HG03103 (cell line): ENCODE measurements around the gene FBLN7.
"Not testable (repeated sequence)": the region's sequence is repeated elsewhere in the genome, so short reads cannot be mapped to it uniquely, and the experiment has no call there.

ENCODE experiments used
- ATAC-seq: cut with Tn5 transposase; IDR thresholded peaks from one replicate; pipeline ENCODE4 v1.9.1; 2021; ENCODE audit warnings: low read depth; ENCODE audit not compliant: unreplicated experiment

The FBLN7 gene

DNA sequence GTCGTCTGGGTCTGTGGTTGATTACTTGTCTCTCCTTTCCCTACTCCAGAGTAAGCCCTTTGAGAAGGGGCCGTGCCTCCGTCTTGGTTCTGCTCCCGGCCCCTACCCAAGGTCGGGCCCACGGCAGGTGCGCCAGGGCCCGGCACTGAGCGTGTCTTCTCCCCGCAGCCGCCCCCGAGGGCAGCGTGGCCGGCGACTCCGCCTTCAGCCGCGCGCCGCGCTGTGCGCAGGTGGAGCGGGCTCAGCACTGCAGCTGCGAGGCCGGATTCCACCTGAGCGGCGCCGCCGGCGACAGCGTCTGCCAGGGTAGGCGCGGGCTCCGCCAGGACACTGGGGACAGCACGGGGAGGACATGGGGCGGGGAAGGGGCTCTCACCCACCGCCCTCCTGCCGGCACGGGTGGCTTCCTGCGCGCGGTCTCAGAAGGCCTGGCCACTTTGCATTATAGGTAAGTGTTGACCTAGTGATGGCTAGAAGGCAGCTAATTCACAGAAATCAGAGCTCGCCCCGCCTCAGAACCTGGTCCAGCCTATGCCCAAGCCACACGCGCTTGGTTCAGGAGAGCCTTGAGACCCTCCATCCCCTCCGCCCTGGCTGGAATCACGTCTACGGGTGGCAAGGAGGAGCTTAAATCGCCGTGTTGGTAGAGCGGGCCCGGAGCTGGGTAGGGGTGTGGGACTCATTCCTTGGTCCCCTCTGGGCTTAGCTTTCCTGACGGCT is 43.5 kb downstream of the FBLN7 start:
- ATAC-seq = no peak

DNA sequence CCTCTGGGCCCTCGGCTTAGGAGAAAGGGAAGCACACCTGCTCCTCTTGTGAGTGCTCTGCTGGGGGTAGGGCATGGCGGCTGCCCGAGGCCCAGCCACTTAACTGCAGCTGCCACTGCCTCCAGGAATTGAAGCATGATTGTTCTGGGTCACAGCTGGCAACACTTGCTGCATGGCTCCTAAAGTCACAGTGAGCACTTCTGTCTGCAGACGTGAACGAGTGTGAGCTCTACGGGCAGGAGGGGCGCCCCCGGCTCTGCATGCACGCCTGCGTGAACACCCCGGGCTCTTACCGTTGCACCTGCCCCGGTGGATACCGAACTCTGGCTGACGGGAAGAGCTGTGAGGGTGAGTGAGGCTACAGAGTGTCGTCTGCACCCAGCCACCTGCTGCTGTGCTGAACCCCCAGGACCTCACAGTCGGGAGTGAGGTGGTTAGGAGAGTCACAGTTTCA is 44.4 kb downstream of the FBLN7 start:
- ATAC-seq = no peak

DNA sequence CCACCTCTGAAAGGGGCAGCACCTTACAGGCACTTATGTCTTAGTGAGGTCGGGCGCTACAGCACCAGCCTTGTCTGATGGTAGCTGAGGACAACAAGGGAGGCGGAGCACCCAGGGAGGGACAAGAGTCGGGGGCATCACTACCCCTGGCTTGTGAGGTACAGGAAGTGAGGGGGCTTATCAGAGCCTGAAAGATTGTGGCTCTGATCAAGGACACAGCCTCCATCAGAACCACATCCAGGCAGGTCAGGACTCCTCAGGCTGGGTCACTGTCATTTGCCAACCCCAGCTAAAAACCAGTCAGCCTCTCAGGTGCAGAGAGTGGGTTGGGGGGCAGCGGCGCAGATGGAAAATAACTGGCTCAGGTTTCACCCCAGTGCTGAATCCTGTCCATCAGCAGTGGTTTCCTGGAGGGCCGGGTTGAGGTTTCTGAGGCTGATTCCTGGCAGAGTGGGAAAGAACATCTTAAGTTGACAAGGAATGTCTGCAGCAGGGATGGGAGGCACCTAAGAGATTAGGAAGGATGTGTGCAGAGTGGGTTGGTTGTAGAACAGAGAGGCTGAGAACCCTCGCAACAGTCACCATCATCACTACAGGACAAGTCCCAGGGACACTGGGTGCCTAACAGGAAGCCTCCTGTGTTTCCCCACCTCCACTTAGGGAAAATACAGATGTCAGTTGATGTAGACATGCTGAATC is 45.3 kb downstream of the FBLN7 start:
- no peak for ATAC-seq

DNA sequence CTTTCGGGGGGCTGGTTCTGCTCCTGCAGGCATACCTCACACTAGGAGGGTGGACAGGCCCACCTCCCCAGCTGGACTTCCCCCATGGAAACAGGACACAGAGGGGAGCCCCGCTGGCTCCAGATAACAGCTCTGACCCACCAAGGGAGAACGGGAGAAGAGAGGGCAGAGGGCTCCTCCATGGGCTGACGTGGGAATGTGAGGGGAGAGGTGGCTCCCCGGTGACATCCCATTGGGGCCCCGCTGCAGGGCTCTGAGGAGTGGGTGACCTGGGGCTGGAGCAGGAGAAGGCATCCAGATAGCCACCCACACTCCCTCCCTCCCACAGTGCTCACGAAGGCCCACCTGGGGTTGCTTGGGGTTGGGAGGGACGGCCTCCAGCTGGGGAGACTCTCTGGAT is 45.9 kb downstream of the FBLN7 start:
- ATAC-seq = no peak

DNA sequence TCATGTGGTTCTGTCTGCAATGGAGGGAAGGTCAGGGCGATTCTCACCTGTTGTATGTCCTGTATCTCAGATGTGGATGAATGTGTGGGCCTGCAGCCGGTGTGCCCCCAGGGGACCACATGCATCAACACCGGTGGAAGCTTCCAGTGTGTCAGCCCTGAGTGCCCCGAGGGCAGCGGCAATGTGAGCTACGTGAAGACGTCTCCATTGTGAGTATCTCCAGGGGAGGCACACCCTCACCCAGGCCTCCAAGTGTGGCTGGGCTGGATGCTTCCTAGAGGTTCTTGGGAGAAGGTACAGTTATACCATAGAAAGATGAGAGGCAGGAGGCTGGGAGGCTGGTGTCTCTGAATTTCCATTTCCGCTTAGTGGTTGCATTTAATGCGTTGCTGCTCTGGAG is 46.9 kb downstream of the FBLN7 start:
- ATAC-seq = no peak

DNA sequence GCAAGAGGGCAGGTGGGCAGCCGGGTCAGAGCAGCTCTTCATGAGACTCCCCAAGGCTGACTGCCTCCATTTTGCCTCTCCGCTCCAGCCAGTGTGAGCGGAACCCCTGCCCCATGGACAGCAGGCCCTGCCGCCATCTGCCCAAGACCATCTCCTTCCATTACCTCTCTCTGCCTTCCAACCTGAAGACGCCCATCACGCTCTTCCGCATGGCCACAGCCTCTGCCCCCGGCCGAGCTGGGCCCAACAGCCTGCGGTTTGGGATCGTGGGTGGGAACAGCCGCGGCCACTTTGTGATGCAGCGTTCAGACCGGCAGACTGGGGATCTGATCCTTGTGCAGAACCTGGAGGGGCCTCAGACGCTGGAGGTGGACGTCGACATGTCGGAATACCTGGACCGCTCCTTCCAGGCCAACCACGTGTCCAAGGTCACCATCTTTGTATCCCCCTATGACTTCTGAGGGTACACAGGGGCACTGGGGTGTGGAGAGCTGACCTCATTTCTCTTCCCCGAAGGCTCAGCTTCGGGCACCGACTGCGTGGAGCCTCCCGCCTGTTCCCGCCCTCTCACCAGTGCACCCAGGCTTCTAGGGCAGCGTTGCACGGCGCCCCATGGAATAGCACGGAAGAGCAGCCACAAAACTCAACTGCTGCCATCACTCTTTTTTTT is 49.0 kb downstream of the FBLN7 start:
- no peak for ATAC-seq

- ATAC-seq = no peak
These were observed 49.8 kb downstream of the FBLN7 start for GRCh38 chr2:112187805-112188596.

- ATAC-seq = no peak
These were observed 50.9 kb downstream of the FBLN7 start for GRCh38 chr2:112189001-112189556.

- no peak for ATAC-seq
These were observed 55.8 kb downstream of the FBLN7 start for GRCh38 chr2:112194028-112194427.

DNA sequence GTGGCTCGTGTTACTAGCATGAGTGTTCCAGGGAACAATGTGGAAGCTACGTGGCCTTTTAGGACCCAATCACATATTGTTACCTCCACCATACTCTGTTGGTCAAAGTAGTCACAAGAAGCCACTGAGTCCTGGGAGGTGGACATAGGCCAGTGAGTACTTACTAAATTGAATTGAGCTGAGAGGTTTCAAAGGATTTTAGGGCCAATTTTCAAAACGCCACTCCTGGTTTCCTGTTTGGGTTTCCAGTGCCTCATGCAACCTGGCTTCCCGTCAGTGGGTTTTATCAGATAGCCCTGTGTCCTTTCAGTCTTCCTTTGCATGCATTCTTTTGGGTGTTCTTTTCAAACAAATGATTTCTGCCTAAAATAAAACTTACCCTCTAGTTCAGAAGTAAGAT is 56.3 kb downstream of the FBLN7 start:
- ATAC-seq = no peak

DNA sequence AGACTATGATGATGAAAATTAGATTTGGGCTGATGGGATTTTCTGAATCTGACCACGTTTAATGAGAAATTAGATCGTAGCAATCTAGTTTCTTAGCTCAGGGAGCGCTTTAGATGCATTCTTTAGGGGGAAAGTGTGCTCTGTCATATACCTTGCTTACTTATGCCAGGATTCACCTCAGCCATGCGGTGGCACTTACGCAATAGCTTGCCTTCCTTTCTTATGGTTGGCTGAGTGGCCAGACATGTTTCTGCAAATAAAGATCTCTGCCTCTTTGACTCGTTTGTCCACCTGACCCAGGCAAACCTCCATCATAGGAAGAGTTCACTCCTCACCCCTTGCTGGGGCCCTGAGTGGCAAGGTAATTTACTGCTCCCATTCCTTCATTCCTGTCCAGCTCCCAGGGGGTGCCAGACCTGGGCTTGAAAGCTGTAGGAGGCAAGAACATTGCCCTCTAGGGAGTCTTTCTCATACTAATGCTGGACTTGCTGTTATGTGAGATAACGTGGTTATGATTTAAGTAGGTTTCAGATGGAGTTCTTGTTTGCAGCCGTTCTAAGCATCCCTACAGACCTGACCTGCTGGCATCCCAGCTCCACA is 57.1 kb downstream of the FBLN7 start:
- ATAC-seq = no peak

DNA sequence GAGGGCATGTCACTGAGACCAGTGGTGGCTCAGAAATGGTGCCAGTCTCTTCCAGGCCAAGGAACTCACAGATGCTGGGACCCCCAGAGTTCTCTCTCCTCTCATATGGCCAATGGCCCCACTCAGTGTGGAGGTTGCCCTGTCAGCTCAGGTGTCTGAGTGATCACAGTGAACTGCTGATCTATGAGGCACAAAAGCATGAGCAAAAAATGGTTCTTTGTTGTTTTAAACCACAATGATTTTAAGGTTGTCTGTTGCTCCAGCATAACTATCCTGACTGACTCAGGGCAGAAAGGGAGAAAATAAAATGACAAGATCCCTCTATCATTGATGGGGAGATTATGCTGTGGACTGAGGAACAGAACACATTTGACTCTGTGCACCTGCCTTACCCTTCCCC is 57.8 kb downstream of the FBLN7 start:
- no peak for ATAC-seq

DNA sequence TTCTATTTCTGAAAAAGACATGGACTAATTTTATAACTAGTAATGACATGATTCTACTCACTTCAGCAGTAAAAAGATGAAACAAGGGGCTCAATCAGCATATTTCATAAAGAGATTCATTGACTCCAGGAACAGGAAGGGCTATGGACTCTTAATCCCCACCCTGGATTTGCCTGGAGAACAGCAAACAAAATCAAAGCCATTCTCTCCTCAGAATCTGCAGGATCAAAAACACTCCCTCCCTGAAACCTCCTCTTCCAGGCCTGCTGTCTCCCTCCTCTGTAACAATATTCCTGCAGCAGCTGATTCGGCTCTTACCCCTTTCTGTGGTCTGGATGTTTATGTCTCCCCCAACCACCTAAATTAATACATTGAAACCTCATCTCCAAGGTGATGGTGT is 59.7 kb downstream of the FBLN7 start:
- ATAC-seq = no peak

GRCh38 chr2:112198780-112199179 is 60.6 kb downstream of the FBLN7 start:
- no peak for ATAC-seq

GRCh38 chr2:112199188-112199587 is 61.0 kb downstream of the FBLN7 start:
- no peak for ATAC-seq

- no peak for ATAC-seq
These were observed 63.7 kb downstream of the FBLN7 start for GRCh38 chr2:112201696-112202430.

GRCh38 chr2:112204411-112204810 is 66.2 kb downstream of the FBLN7 start:
- ATAC-seq = no peak

DNA sequence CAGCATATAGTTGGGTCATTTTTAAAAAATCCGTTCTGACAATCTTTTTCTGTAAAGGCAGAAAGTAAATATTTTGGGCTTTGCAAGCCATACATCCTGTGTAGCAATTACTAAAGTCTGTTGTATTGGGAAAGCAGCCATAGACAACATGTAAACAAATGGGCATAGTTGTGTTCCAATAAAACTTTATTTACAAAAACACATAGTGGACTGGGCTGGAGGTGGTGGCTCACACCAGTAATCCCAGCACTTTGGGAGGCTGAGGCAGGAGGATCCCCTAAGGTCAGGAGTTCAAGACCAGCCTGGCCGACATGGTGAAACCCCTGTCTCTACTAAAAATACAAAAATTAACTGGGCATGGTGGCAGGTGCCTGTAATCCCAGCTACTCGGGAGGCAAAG is 69.7 kb downstream of the FBLN7 start:
- not testable (repeated sequence) for ATAC-seq

DNA sequence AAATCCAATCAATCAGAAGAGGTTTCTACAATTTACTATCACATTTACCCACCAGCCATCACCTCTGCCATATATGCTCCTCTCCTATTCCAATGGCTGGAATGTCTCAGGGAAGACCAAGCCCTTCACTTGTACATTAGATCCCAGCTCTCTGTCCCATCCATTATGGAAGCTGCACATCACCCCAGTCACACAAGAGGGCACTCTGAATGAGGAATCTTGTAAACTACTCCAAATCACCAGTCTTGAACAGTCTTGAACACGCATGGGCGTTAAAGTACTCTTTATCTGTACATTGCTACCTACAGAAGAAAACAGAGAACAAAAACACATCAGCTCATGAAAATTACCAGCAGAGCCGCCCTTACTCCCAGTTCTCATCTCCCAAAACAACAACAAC is 78.0 kb downstream of the FBLN7 start:
- no peak for ATAC-seq

- ATAC-seq = no peak
These were observed 79.7 kb downstream of the FBLN7 start for GRCh38 chr2:112217854-112218253.
